ENCODE data around the gene SUN3.

DNA sequence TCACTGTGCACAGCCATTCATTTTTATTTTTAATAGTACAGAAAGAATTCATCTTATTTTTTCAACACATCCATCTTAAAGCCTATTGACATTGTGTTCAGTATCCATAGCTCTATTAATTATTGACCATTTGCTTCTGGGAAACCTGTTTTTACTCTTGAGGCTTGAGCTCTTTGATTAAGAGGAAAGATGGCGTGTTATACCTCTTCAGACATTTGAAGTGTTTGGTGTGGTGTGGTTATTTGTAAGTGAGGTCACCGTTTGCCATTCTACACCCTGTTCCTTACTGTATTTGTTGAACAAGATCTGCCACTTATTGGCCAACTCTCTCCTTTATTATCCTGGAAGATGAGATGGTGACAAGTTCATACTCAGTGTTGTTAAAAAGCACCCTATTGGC, 24.8 kb upstream of the SUN3 start:
- no peak for TF ChIP-seq ADNP (tag; IDR thresholded peaks at IDR 0.05)
- TF ChIP-seq, protein P1, sequence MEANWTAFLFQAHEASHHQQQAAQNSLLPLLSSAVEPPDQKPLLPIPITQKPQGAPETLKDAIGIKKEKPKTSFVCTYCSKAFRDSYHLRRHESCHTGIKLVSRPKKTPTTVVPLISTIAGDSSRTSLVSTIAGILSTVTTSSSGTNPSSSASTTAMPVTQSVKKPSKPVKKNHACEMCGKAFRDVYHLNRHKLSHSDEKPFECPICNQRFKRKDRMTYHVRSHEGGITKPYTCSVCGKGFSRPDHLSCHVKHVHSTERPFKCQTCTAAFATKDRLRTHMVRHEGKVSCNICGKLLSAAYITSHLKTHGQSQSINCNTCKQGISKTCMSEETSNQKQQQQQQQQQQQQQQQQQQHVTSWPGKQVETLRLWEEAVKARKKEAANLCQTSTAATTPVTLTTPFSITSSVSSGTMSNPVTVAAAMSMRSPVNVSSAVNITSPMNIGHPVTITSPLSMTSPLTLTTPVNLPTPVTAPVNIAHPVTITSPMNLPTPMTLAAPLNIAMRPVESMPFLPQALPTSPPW (CRISPR knock-in tag; IDR thresholded peaks at IDR 0.05): no peak
- no peak for TF ChIP-seq HMGN3 (IDR thresholded peaks at IDR 0.05; ENCODE audit: borderline replicate concordance, extremely low read depth, insufficient read length, low read depth, low read length)
- TF ChIP-seq ZBTB17 (CRISPR knock-in tag; IDR thresholded peaks at IDR 0.05): no peak
- TF ChIP-seq REST (IDR thresholded peaks at IDR 0.05; ENCODE audit: borderline replicate concordance): no peak
- TF ChIP-seq REST (CRISPR knock-in tag; IDR thresholded peaks at IDR 0.05; ENCODE audit: low read depth): no peak
